Activated CD4-positive, CD25-positive, alpha-beta regulatory T cell treated with anti-CD3 and anti-CD28 coated beads, Interleukin-2, amount 50 U/mL, for 16 hours (primary cell): ENCODE measurements around the gene PODNL1.

Source experiments
- DNase-seq: peaks from one replicate; pipeline ENCODE4 v3.0.0-alpha.2; 2020; ENCODE audit warnings: low read depth, low spot score

Gene PODNL1

DNA sequence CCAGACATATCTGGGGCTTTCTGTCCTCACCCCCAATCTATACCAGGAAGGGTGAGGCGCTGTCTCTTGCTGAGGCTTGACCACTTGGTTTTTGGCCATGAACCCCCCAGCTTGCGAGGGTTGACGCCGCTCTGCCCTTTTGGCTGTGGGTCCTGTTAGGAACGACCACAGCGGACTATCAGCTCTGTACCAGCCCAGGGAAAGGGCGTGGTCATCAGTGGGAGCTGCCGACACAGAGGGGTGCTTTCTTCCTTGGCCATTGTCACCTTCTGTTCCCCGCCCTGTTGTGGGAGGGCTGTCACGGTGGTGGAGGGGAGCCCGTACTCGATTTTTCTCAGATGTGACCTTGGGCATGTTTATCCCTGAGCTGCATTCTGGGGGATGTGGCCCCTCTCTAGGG lies 19.8 kb upstream of the PODNL1 start:
- DNase-seq, result no peak

- DNase-seq, result no peak
Measured at GRCh38 chr19:13957051-13957450, 18.8 kb upstream of the PODNL1 start.

DNA sequence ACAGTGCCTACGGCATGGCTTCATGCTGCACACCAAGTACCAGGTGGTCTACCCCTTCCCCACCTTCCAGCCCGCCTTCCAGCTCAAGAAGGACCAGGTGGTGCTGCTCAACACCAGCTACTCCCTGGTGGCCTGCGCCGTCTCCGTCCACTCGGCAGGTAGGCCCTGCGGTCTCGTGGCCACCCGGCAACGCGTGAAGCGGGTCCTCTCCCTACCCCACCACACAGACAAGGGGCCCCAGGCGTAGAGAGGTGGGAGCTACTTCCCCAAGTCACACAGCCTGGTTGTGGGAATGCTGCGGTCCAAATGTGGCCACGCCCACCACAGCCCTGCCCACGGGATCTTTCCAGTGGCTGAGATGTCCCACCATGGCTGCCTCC lies 18.1 kb upstream of the PODNL1 start:
- no peak for DNase-seq

- no peak for DNase-seq
Measured at GRCh38 chr19:13955662-13956364, 17.6 kb upstream of the PODNL1 start.

DNA sequence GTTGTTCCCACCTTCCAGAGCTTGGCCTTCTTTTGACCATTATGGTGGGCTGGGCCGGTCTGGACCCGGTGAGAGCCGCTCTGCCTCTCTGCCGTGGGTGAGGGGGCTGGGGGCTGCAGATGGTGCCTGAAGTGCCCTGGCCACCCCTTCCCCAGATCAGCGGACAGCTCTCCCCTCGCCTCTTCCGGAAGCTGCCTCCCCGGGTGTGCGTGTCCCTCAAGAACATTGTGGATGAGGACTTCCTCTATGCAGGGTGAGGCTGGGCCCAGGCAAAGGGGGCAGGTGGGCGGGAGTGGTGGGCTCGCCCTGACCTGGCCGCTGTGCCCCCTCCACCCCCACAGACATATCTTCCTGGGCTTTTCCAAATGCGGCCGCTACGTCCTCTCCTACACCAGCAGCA lies 16.0 kb upstream of the PODNL1 start:
- no peak for DNase-seq

- no peak for DNase-seq
Measured at GRCh38 chr19:13952931-13953531, 14.8 kb upstream of the PODNL1 start.

- DNase-seq, result peak; percentile 99
Measured at GRCh38 chr19:13952154-13952930, 14.1 kb upstream of the PODNL1 start, which contains the start of gene DCAF15. DCAF15 (plus strand) TSS chr19:13952509; CDS start chr19:13952513, 4 bp downstream.

DNA sequence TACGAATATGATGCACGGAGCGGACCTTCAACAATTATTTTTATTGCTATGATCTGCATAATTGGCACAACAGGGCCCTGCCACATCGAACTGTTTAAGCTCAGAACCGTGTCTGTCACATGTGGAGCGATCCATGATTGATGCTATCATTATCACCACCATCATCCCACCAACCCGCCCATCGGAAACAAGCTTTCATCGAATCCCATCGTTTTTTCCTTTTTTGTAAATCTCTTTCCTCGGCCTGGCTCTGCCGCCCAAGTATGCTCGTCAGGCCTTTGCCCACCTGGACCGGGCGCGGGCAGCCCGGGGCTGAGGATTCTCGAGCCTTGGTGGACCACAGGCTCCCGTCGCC lies 13.6 kb upstream of the PODNL1 start:
- DNase-seq, result no peak

DNA sequence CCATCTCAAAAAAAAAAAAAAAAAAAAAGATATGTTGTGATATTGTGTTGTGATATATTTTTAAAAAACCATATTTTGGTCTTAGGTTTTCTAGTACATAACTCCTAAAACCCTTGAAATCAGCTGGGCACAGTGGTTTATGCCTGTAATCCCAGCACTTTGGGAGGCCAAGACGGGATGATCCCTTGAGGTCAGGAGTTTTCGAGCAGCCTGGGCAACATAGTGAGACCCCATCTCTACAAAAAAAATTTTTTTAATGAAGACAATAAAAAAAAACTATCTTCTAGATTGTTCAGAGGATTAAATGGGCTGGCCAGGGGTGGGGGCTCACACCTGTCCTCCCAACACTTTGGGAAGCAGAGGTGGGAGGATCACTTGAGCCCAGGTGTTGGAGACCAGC lies 12.8 kb upstream of the PODNL1 start:
- no peak for DNase-seq

GRCh38 chr19:13946414-13946813 lies 8.2 kb upstream of the PODNL1 start:
- DNase-seq, result no peak

DNA sequence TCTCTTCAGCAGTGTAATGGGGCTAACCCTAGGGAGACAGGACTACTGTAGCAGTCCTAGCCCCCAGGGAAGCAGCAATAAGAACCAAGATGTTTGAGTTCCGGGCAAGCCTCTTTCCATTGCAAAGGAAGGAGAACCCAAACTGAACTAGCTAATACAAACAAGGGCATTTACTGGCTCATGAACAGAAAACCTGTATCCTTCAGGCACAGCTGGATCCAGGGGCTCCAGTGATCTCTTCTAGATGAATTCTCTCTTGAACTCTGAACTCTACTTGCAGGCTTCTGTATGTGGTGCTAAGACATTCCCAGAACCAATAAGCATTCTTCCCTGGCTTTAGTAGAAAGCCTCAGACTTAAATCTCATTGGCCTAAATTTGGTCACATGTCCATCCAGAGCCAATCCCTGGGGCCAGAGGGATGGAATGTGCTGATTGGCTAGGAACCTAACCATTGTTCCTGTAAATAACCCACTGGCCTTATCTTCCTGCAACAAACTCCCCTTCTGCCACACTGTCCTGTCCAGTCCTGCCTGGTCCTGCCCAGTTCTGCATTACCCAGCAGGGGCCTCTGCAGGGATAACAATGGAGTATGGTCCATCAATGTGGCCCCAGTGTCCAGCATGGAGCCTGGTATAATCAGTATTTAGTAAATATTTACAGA lies 3.9 kb upstream of the PODNL1 start:
- no peak for DNase-seq

- DNase-seq, result no peak
Measured at GRCh38 chr19:13937479-13938300, 527 bp downstream of the PODNL1 start.

DNA sequence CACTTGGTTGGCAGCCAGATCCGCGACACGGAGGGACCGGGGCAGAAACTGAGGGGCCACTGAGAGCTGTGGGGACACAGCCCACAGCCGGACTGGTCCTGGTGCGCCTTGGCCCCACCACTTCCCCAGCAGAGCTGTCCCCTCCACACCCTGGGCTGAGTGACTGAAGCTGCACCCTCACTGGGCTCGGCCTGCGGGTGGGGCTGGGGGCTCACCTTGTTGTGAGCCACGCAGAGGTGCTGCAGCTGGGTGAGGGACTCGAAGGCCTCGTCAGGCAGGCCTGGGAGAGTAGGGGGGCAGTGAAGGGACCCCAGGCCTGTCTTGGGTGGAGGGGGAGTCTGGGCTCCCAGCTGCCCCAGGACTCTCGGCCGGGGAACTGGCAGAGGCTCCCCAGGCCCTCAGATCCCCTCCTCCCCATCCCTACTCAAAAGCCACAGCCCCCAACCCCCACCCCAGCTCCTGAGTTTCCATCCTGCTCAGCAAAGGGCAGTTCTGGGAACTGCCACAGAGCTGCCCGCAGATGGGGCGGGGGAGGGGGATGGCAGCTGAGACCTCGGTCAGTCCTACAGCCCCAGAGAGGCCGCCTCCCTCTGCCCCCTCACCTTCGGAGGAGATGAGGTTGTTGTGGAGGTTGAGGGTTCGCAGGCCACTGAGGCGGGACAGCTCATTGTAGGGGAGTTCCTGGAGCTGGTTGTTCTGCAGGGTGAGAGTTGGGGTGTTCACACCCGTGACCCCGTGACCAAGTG lies 2.3 kb downstream of the PODNL1 start:
- DNase-seq, result no peak

DNA sequence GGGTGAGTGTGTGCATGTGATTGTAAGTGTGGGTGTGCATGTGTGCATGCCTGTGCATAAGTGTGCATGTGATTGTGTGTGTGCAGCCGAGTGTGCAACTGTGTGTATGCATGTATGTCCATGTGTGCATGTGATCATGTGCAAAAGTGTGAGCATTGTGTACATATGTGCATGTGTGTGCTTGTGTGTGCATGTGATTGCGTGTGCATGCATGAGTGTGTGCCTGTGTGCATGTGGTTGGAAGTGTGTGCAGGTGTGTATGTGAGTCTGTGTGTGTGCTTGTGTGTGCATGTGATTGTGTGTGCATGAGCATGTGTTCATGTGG lies 3.5 kb downstream of the PODNL1 start:
- no peak for DNase-seq

DNA sequence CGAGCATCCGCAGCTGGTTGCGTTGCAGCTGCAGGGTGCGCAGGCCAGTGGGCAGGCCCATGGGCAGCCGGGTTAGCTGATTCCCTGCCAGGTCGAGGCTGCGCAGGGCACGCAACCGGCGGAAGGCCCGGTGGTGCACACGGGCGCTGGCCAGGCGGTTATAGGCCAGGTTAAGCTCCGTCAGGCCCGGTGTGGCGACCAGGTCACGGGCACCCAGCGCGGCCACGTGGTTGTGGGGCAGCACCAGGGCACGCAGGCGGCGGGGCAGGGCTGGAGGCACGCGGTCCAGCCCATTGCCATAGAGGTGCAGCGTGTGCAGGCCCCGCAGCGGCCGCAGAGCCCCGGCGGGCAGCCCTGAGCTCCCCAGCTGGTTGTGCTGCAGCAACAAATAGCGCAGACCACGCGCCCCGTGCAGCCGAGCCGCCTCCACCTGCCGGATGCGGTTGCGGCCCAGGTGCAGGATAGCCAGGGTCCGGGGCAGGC lies 5.3 kb downstream of the PODNL1 start:
- DNase-seq, result no peak

DNA sequence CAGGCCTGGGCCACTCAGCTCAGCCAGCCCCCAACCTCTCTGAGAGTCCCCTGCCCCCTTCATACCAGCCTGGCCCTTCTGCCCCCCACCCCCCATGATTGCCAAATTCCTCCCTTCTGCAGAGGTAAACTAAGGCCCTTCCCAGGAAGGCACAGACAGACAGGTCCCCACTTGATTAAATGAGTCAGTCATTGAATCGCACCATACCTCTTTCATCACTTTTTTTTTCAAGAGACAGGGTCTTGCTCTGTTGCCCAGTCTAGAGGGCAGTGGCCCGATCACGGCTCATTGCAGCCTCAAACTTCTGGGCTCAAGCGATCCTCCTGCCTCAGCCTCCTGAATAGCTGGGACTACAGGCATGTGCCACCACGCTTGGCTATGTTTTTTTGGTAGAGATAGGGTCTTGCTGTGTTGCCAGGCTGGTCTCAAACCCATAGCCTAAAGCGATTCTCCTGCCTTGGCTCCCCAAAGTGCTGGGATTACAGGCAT lies 6.0 kb downstream of the PODNL1 start:
- no peak for DNase-seq

GRCh38 chr19:13931391-13932148 lies 6.6 kb downstream of the PODNL1 start:
- DNase-seq, result no peak

DNA sequence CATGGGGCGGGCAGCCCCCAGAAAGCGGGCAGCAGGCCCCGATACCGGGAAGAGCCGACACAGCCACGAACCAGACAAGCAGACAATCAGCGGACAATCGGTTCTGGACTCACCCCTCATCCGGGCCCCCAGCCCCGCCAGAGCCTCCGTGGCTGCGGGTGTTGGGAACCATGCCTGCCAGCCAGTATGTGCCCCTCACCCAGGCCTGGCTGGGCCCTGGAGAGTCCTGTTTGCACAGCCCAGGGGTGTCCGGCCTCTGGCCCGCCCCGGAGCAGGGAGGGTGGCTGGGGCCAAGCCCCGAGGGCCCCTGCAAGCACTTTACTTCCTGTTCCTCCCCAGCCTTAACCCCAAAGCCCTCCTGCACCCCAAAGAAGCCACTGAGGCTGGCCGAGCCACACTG lies 7.8 kb downstream of the PODNL1 start:
- no peak for DNase-seq

DNA sequence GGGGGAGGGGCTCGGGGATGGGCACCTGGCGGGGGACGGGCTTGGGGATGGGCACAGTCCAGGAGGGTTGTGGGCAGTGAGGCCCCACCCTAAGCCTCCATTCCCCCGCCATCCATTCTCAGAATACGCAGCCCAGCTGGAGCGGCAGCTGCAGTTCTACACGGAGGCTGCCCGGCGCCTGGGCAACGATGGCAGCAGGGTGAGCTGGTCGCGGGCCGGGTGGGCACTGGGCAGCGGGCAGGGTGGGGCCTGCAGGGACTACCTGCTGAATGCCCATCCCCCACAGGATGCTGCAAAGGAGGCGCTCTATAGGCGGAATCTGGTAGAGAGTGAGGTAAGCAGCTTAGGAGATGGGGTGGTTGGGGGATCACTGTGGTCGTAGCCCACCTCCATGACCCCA lies 8.3 kb downstream of the PODNL1 start:
- DNase-seq, result no peak

DNA sequence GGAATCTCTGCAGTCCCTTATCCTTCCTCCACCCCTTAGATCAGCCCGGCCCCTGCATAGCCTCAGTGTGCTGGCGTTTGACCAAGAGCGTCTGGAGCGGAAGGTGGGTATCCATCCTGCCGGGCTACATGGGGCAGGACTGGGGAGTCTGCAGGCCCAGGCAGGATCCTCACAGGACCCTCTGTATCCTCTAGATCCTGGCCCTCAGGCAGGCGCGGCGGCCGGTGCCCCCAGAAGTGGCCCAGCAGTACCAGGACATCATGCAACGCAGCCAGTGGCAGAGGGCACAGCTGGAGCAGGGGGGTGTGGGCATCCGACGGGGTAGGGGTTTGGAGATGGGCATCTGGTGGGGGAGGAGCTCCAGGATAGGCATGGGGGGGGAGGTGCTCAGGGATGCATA lies 8.9 kb downstream of the PODNL1 start:
- DNase-seq, result no peak
